ENCODE data around the gene PCDHA1.

Gene PCDHA1

GRCh38 chr5:141051521-141051866 lies 265.6 kb downstream of the PCDHA1 start:
- DNase-seq: no peak

Data from hematopoietic multipotent progenitor cell treated with erythropoietin and hydrocortisone succinate and interleukin-3 and kit ligand, for 4 days (in vitro differentiated cells).